GM03348 (cell line): ENCODE measurements around the gene LCNL1.
"Not testable (repeated sequence)": the region's sequence is repeated elsewhere in the genome, so short reads cannot be mapped to it uniquely, and the experiment has no call there.

Experiments
- DNase-seq: peaks from one replicate; pipeline ENCODE4 v3.0.0; 2012; ENCODE audit warnings: low spot score

The LCNL1 gene

GRCh38 chr9:136994180-136994887 lies 11.5 kb downstream of the LCNL1 start:
- DNase-seq = no peak

GRCh38 chr9:136994888-136995230 lies 12.1 kb downstream of the LCNL1 start:
- no peak for DNase-seq

- DNase-seq = peak; percentile 31
These were observed 12.6 kb downstream of the LCNL1 start for GRCh38 chr9:136995362-136995761.

GRCh38 chr9:136995772-136996311 lies 13.0 kb downstream of the LCNL1 start:
- peak; percentile 74 for DNase-seq

- peak; percentile 64 for DNase-seq
These were observed 13.8 kb downstream of the LCNL1 start, which contains the start of gene CLIC3 for GRCh38 chr9:136996361-136997292. CLIC3 (minus strand) TSS chr9:136996568; CDS start chr9:136996543, 25 bp downstream.

- DNase-seq = no peak
These were observed 14.6 kb downstream of the LCNL1 start for GRCh38 chr9:136997371-136997770.

- no peak for DNase-seq
These were observed 15.0 kb downstream of the LCNL1 start for GRCh38 chr9:136997830-136998234.

GRCh38 chr9:137000177-137000930 lies 17.6 kb downstream of the LCNL1 start:
- peak; percentile 85 for DNase-seq

- no peak for DNase-seq
These were observed 19.3 kb downstream of the LCNL1 start for GRCh38 chr9:137001857-137002645.

- no peak for DNase-seq
These were observed 19.9 kb downstream of the LCNL1 start for GRCh38 chr9:137002646-137003041.

- not testable (repeated sequence) for DNase-seq
These were observed 21.5 kb downstream of the LCNL1 start for GRCh38 chr9:137004285-137004684.

- no peak for DNase-seq
These were observed 23.6 kb downstream of the LCNL1 start for GRCh38 chr9:137006116-137007003.

- no peak for DNase-seq
These were observed 24.5 kb downstream of the LCNL1 start for GRCh38 chr9:137007108-137007815.

- no peak for DNase-seq
These were observed 25.1 kb downstream of the LCNL1 start for GRCh38 chr9:137007816-137008270.

GRCh38 chr9:137008312-137008711 lies 25.5 kb downstream of the LCNL1 start:
- DNase-seq = no peak

GRCh38 chr9:137009217-137009616 lies 26.4 kb downstream of the LCNL1 start:
- no peak for DNase-seq

- no peak for DNase-seq
These were observed 27.3 kb downstream of the LCNL1 start for GRCh38 chr9:137009938-137010732.

GRCh38 chr9:137011156-137011555 lies 28.4 kb downstream of the LCNL1 start:
- DNase-seq = no peak
